IMR-90 (cell line): Measurements from ENCODE around the gene TBC1D24. TPM values are rescaled to one million over a fixed set of nuclear protein-coding genes. Genes with fewer than 3 reads are reported as not detected.

Experiments
- ATAC-seq: fragments of 200-7000 bp; cut with Tn5 transposase; 2 replicates; pipeline ENCODE4 v1.9.1; 2020; ENCODE audit warnings: low read depth, mild to moderate bottlenecking, moderate library complexity
- BruUV-seq: library from RNA; stranded (reverse); fragments of 400-500 nt; replicated peaks from 2 replicates; lab custom pipeline; 2021; lab: Mats Ljungman, UMichigan
- CTCF ChIA-PET: fragments of 300-600 bp; formaldehyde crosslinking; extraction: SDS; loops from one replicate; lab custom pipeline; 2021; ENCODE audit warnings: antibody characterized with exemption; lab: Yijun Ruan, JAX
- POLR2A ChIA-PET: fragments of 300-600 bp; sonication (Branson Sonifier 250); formaldehyde crosslinking; loops from one replicate; lab custom pipeline; 2022; ENCODE audit warnings: antibody characterized with exemption; ENCODE audit not compliant: unreplicated experiment; lab: Charles Lee
- DNase-seq: peaks from one replicate; pipeline ENCODE4 v3.0.0; 2013
- H2AFZ ChIP-seq: replicated peaks from 2 replicates; pipeline ENCODE3; 2013; ENCODE audit warnings: low read length, mild to moderate bottlenecking; ENCODE audit not compliant: poor library complexity
- H2AK5ac ChIP-seq: 2 replicates; pipeline ENCODE4 v1.6.1; 2013; ENCODE audit warnings: low read depth, low read length, inconsistent platforms
- H2AK9ac ChIP-seq: replicated peaks from 2 replicates; pipeline ENCODE3; 2013; ENCODE audit warnings: mild to moderate bottlenecking, low read depth, low read length, moderate library complexity; ENCODE audit not compliant: poor library complexity
- H2BK120ac ChIP-seq: 2 replicates; pipeline ENCODE4 v1.6.1; 2013; ENCODE audit warnings: low read depth, low read length, inconsistent platforms
- H2BK15ac ChIP-seq: 3 replicates; pipeline ENCODE4 v1.6.1; 2013; ENCODE audit warnings: low read depth, low read length, inconsistent platforms
- H2BK20ac ChIP-seq: 2 replicates; pipeline ENCODE4 v1.6.1; 2013; ENCODE audit warnings: low read depth, mild to moderate bottlenecking, inconsistent platforms, low read length, moderate library complexity
- H2BK5ac ChIP-seq: 2 replicates; pipeline ENCODE4 v1.6.1; 2013; ENCODE audit warnings: mild to moderate bottlenecking, low read depth, low read length, inconsistent platforms; ENCODE audit not compliant: poor library complexity, severe bottlenecking
- H3K14ac ChIP-seq: replicated peaks from 2 replicates; pipeline ENCODE4 v1.6.1; 2013; ENCODE audit warnings: low read depth, low read length, inconsistent platforms
- H3K18ac ChIP-seq: 2 replicates; pipeline ENCODE4 v1.6.1; 2013; ENCODE audit warnings: low read depth, low read length, control low read depth
- H3K23ac ChIP-seq: 2 replicates; pipeline ENCODE4 v1.6.1; 2013; ENCODE audit warnings: low read depth, low read length, inconsistent platforms
- H3K27ac ChIP-seq: 2 replicates; pipeline ENCODE4 v1.5.1; 2013; ENCODE audit warnings: mild to moderate bottlenecking, control low read depth, low read length; ENCODE audit not compliant: insufficient read depth
- H3K27me3 ChIP-seq: 2 replicates; pipeline ENCODE4 v1.6.1; 2013; ENCODE audit warnings: low read length; ENCODE audit not compliant: control insufficient read depth, insufficient read depth
- H3K36me3 ChIP-seq: 2 replicates; pipeline ENCODE4 v1.6.1; 2013; ENCODE audit warnings: low read length, mixed read lengths; ENCODE audit not compliant: control insufficient read depth, insufficient read depth
- H3K4ac ChIP-seq: 2 replicates; pipeline ENCODE4 v1.6.1; 2013; ENCODE audit warnings: low read depth, low read length, inconsistent platforms
- H3K4me1 ChIP-seq: 2 replicates; pipeline ENCODE4 v1.6.1; 2013; ENCODE audit warnings: low read length, mixed read lengths; ENCODE audit not compliant: control insufficient read depth, insufficient read depth
- H3K4me2 ChIP-seq: 2 replicates; pipeline ENCODE4 v1.6.1; 2013; ENCODE audit warnings: low read depth, mild to moderate bottlenecking, control low read depth, low read length, moderate library complexity
- H3K4me3 ChIP-seq: 2 replicates; pipeline ENCODE4 v1.5.1; 2013; ENCODE audit warnings: low read depth, mild to moderate bottlenecking, control low read depth, low read length, moderate library complexity; ENCODE audit not compliant: insufficient read depth
- H3K56ac ChIP-seq: 2 replicates; pipeline ENCODE4 v1.6.1; 2013; ENCODE audit warnings: low read length, inconsistent platforms; ENCODE audit not compliant: insufficient read depth; ENCODE audit errors: extremely low read depth
- H3K79me1 ChIP-seq, 2 experiments: 2 replicates each; pipeline ENCODE4 v1.6.1; 2013; ENCODE audit warnings: low read length in 2 of 2, inconsistent platforms in 1 of 2, low read depth in 1 of 2
- H3K9ac ChIP-seq: 2 replicates; pipeline ENCODE4 v1.6.1; 2013; ENCODE audit warnings: low read depth, low read length, control low read depth
- H3K9me1 ChIP-seq: 2 replicates; pipeline ENCODE4 v1.6.1; 2013; ENCODE audit warnings: low read length, inconsistent platforms; ENCODE audit not compliant: insufficient read depth
- H3K9me3 ChIP-seq: 2 replicates; pipeline ENCODE4 v1.6.1; 2013; ENCODE audit warnings: low read length; ENCODE audit not compliant: control insufficient read depth, insufficient read depth
- H4K20me1 ChIP-seq: 2 replicates; pipeline ENCODE4 v1.6.1; 2013; ENCODE audit warnings: low read length, inconsistent platforms; ENCODE audit not compliant: insufficient read depth
- H4K5ac ChIP-seq: 2 replicates; pipeline ENCODE4 v1.6.1; 2013; ENCODE audit warnings: mild to moderate bottlenecking, low read depth, low read length, control low read depth
- H4K8ac ChIP-seq, 2 experiments: 2 replicates each; pipeline ENCODE4 v1.6.1; 2013; ENCODE audit warnings: low read depth in 2 of 2, low read length in 2 of 2, control low read depth in 1 of 2, inconsistent platforms in 1 of 2
- H4K91ac ChIP-seq: 2 replicates; pipeline ENCODE4 v1.6.1; 2013; ENCODE audit warnings: low read depth, low read length, inconsistent platforms; ENCODE audit not compliant: insufficient read depth
- RFX5 ChIP-seq: IDR thresholded peaks from 2 replicates; pipeline ENCODE4 v1.8.0; 2012; ENCODE audit warnings: low read depth, mild to moderate bottlenecking, low read length, moderate library complexity
- WGBS, 2 experiments: methylation state at CpG; one replicate each; pipeline versions ENCODE4 v1.1.5 to v1.1.7; 2013; ENCODE audit warnings: missing lambda C conversion rate in 2 of 2; ENCODE audit not compliant: insufficient read length in 1 of 2; ENCODE audit errors: extremely low coverage in 2 of 2; 5-methylcytosine and 5-hydroxymethylcytosine counted together
- dilution Hi-C: fragments of 300-500 bp; cut with HindIII; formaldehyde crosslinking; loops from one replicate; pipeline ENCODE4 v1.14.3; 2018; ENCODE audit warnings: low sequenced_read_pairs; ENCODE audit not compliant: unreplicated experiment
- in situ Hi-C: fragments of 300-500 bp; cut with MboI; formaldehyde crosslinking; loops from 3 replicates; pipeline ENCODE4 v1.14.3; 2019; ENCODE audit warnings: low sequenced_read_pairs, inconsistent platforms, mixed read lengths
- intact Hi-C: fragments of 100-400 bp; cut with micrococcal nuclease; formaldehyde crosslinking; loops from 2 replicates; pipeline ENCODE4 v1.10.0; 2022
- polyA plus RNA-seq, 3 experiments: library from polyadenylated mRNA; depleted of rRNA; stranded (reverse); fragments of >200 nt; gene quantifications; 2 replicates each; pipeline ENCODE4 v1.2.3, GENCODE V29; 2012; ENCODE audit warnings: low replicate concordance in 1 of 3
- total RNA-seq: library from RNA; depleted of rRNA; stranded (reverse); fragments of >200 nt; gene quantifications from 2 replicates; pipeline ENCODE4 v1.2.3, GENCODE V29; 2012

The TBC1D24 gene
- total and polyA plus RNA-seq, 2 of the 4 experiments (the other 2 are of a cell fraction), result 7.5 to 13.4 TPM

DNA sequence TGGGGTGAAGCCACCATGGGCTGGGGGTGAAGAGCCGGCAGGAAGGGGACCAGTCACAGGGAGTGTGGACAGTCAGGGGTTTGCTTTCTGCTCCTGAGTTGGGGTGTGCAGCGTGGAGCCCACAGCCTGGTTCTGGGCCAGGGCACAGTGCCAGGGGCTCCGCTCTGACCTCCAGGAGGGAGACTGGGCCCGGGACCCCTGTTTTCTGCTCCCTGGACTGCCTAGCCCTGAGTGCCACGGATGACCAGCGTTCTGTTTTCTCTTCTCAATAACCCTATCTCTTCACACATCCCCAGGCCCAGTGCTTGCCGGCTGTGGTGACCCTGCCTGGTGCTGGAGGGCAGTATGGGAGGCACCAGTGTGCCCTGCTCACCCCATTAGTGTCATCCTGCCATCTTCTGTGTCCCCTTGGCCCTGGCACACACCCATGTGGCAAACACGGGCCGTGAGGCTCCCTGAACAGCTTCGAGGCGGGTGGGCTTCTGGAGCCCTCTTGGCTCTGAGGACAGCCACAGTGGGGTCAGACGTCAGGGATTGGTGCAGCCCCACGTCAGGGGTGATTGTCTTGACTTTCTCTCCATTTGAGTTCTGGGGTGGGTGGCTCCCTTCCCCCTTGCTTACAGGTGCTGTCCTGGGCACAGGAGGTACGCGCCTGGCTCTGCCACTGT lies 55.2 kb downstream of the TBC1D24 start:
- H3K4ac ChIP-seq, result no peak overlapping the region
- no peak overlapping the region for H3K4me2 ChIP-seq
- H3K9me3 ChIP-seq, result no peaks in the 10 kb centered on the region
- H3K9me1 ChIP-seq, result 0 out of 2 replicates have a peak, but pooled peaks cover 4% of the 10 kb centered on the region
- ChIA-PET POLR2A (interaction anchor here (0.9 kb wide), 1 partner anchor 10 kb away, joined by 3 read pairs; the partner anchor contains the start of gene AMDHD2), CTCF (no interaction called here)
- no peak overlapping the region for H4K5ac ChIP-seq
- H3K27me3 ChIP-seq, result no peaks in the 10 kb centered on the region
- H3K23ac ChIP-seq, result no peak overlapping the region
- H2BK5ac ChIP-seq, result no peak overlapping the region
- no peak overlapping the region for H2BK20ac ChIP-seq
- no peak overlapping the region for H2BK120ac ChIP-seq
- no peak overlapping the region for H2BK15ac ChIP-seq
- no peak overlapping the region for H3K14ac ChIP-seq
- no peak for ATAC-seq
- H3K56ac ChIP-seq, result no peak overlapping the region
- no peak for TF ChIP-seq RFX5
- intact Hi-C loops (no loop called here), dilution Hi-C loops (no loop called here), in situ Hi-C loops (no loop called here)
- H4K91ac ChIP-seq, result no peak overlapping the region
- H3K4me3 ChIP-seq, result no peak overlapping the region
- H4K20me1 ChIP-seq, result no peaks in the 10 kb centered on the region; the same call in none of the 2 replicates
- peaks cover 10% of the 10 kb centered on the region for H3K4me1 ChIP-seq
- H2AFZ ChIP-seq, result no peak overlapping the region
- no TSS peak for BruUV-seq
- H3K27ac ChIP-seq, result no peak overlapping the region
- H3K79me1 ChIP-seq, result peaks cover 0 to 27% of the 10 kb centered on the region in 2 experiments; a peak in 1 of 4 replicates
- no peak for DNase-seq
- no peak overlapping the region for H2AK5ac ChIP-seq
- no peak overlapping the region for H3K18ac ChIP-seq
- no peak overlapping the region for H4K8ac ChIP-seq
- H3K36me3 ChIP-seq, result peaks cover 36% of the 10 kb centered on the region
- WGBS, 2 experiments, result no CpG with 5 or more reads among the region's 15 CpGs
- no peak overlapping the region for H2AK9ac ChIP-seq
- no peak overlapping the region for H3K9ac ChIP-seq
